Activated CD4-positive, CD25-positive, alpha-beta regulatory T cell treated with anti-CD3 and anti-CD28 coated beads, Interleukin-2, amount 50 U/mL, for 24 hours (primary cell): ENCODE data around the gene TRAF7.

ENCODE experiments used
- ATAC-seq, 2 donors: fragments of 150-1000 bp; cut with Tn5 transposase; one replicate each; pipeline ENCODE4 v1.10.0; 2021; ENCODE audit warnings: mild to moderate bottlenecking in 1 of 2, moderate library complexity in 1 of 2

Gene TRAF7

GRCh38 chr16:2223942-2224486 lies 68.4 kb downstream of the TRAF7 start:
- peak; percentile 8 to 21 for ATAC-seq

- no peak for ATAC-seq
Observed at GRCh38 chr16:2226245-2226793, 70.7 kb downstream of the TRAF7 start.

- ATAC-seq, result no peak
Observed at GRCh38 chr16:2226918-2227317, 71.3 kb downstream of the TRAF7 start.
